Amniotic epithelial cell (primary cell): ENCODE data around the gene FBXO44.

Experiments used
- DNase-seq: peaks from one replicate; pipeline ENCODE4 v3.0.0-alpha.2; 2010; ENCODE audit warnings: low read depth

The FBXO44 gene

GRCh38 chr1:11659748-11660147 is 5.1 kb downstream of the FBXO44 start:
- no peak for DNase-seq

GRCh38 chr1:11661103-11661502 is 6.4 kb downstream of the FBXO44 start:
- DNase-seq = no peak

GRCh38 chr1:11664336-11665065 is 9.8 kb downstream of the FBXO44 start:
- no peak for DNase-seq

- no peak for DNase-seq
Measured at GRCh38 chr1:11668516-11668915, 13.8 kb downstream of the FBXO44 start.

GRCh38 chr1:11670747-11671146 is 16.1 kb downstream of the FBXO44 start:
- no peak for DNase-seq

- DNase-seq = no peak
Measured at GRCh38 chr1:11671205-11671543, 16.5 kb downstream of the FBXO44 start.

GRCh38 chr1:11671544-11672286 is 17.0 kb downstream of the FBXO44 start:
- no peak for DNase-seq

- no peak for DNase-seq
Measured at GRCh38 chr1:11673089-11673769, 18.6 kb downstream of the FBXO44 start.

GRCh38 chr1:11674488-11674887 is 19.8 kb downstream of the FBXO44 start:
- no peak for DNase-seq

- DNase-seq = no peak
Measured at GRCh38 chr1:11675325-11675724, 20.6 kb downstream of the FBXO44 start.

- no peak for DNase-seq
Measured at GRCh38 chr1:11676386-11677103, 21.9 kb downstream of the FBXO44 start.

- DNase-seq = no peak
Measured at GRCh38 chr1:11678442-11678841, 23.8 kb downstream of the FBXO44 start.

- no peak for DNase-seq
Measured at GRCh38 chr1:11680270-11681070, 25.8 kb downstream of the FBXO44 start.

GRCh38 chr1:11681071-11681771 is 26.5 kb downstream of the FBXO44 start, which contains the start of gene MAD2L2:
MAD2L2 (minus strand) TSS chr1:11681148; CDS start chr1:11680601, 547 bp downstream.
- DNase-seq = peak; percentile 51

- no peak for DNase-seq
Measured at GRCh38 chr1:11682287-11682771, 27.7 kb downstream of the FBXO44 start.

- peak; percentile 14 for DNase-seq
Measured at GRCh38 chr1:11682799-11683198, 28.1 kb downstream of the FBXO44 start.

- DNase-seq = peak; percentile 56
Measured at GRCh38 chr1:11684070-11684469, 29.4 kb downstream of the FBXO44 start.

- no peak for DNase-seq
Measured at GRCh38 chr1:11685210-11685752, 30.6 kb downstream of the FBXO44 start.

- no peak for DNase-seq
Measured at GRCh38 chr1:11688506-11688905, 33.8 kb downstream of the FBXO44 start.
